ENCODE measurements around the gene DCP1B. TPM values are rescaled to one million over a fixed set of nuclear protein-coding genes. Genes with fewer than 3 reads are reported as not detected.

The DCP1B gene
- total and polyA plus RNA-seq, 4 donors: 3.5 to 5.5 (median 4.6) TPM

DNA sequence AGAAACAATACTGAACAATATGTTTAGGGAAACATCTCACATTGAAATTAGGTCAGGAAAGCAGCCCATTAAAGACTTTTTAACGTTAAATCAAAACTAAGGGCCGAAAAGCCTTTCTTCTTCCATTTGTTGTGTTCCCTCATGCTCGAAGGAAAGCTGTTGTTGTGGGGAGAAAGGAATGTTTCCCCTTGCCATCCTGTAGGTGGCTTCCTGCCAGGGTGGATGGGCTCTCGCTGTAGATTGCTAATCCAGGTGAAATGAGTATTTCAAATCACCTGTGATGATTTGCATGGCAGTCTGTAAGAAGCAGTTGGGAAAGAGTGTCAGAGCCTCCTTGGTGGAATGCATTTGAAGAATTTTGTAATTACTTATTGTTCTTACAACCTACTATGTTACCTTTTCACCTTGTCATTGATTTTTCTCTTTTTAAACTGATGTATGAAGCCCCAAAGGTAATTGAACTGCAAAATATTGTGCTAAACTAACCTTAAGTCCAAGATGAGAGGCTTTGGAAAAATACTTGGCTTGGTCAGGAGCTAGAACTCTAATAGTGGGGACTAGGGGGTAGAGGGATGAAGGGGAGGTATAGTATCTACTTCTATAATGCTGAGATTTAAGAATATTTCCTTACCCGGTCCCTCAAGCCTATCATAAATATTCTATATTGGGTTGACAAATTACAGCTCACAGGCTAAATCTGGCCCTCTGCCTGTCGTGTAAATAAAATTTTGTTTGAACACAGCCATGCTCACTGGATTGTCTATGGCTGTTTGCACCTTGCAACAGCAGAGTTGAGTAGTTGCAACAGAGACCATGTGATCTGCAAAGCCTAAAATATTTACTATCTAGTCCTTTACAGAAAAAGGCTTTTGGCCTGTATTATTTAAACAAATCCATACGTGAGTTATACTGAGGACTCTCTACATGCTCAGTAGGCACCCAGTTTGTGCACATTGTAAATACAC lies 7.7 kb upstream of the DCP1B start:
- Histone ChIP-seq H3K27me3 (ENCODE audit: control insufficient read depth in 4 of 4, insufficient read depth in 4 of 4, low read length in 3 of 4) (no peaks in the 10 kb centered on the region), H3K36me3 (ENCODE audit: control insufficient read depth in 4 of 4, insufficient read depth in 3 of 4, low read depth in 1 of 4, low read length in 3 of 4) (no peaks in the 10 kb centered on the region), H3K27ac (ENCODE audit: low read depth in 1 of 2, low read length in 2 of 2) (peak overlapping the region; percentile 62 to 65), H3K4me1 (ENCODE audit: control insufficient read depth in 4 of 4, insufficient read depth in 4 of 4, low read length in 3 of 4) (peaks cover 7 to 38% (median 28%) of the 10 kb centered on the region in 4 donors), H3K9ac (ENCODE audit: low read depth in 1 of 2, low read length in 2 of 2) (no peak overlapping the region), H3K4me3 (ENCODE audit: low read depth in 1 of 3, low read length in 3 of 3) (no peak overlapping the region), H3K9me3 (ENCODE audit: control insufficient read depth in 4 of 4, low read length in 3 of 4) (no peaks in the 10 kb centered on the region)
- TF ChIP-seq MAX (IDR thresholded peaks at IDR 0.05): peak; percentile 48
- peak; percentile 92 for TF ChIP-seq YY1 (IDR thresholded peaks at IDR 0.05)
- peak; percentile 55 to 73 for TF ChIP-seq HNF4A (conservative IDR thresholded peaks at IDR 0.05)
- no peak for TF ChIP-seq NR2F2 (IDR thresholded peaks at IDR 0.05)
- TF ChIP-seq HNF4G (IDR thresholded peaks at IDR 0.05): no peak
- peak; percentile 48 for TF ChIP-seq REST (IDR thresholded peaks at IDR 0.05)
- no peak for TF ChIP-seq FOXA1 (IDR thresholded peaks at IDR 0.05)
- TF ChIP-seq ATF3 (IDR thresholded peaks at IDR 0.05): no peak
- TF ChIP-seq TAF1 (conservative IDR thresholded peaks at IDR 0.05): no peak
- TF ChIP-seq RAD21 (IDR thresholded peaks at IDR 0.05): no peak
- peak in 1 of 2 donors; percentile 48 for TF ChIP-seq GABPA (IDR thresholded peaks at IDR 0.05 in 1 of 2, conservative IDR thresholded peaks at IDR 0.05 in 1 of 2)
- peak; percentile 52 to 73 for TF ChIP-seq RXRA (IDR thresholded peaks at IDR 0.05)
- TF ChIP-seq, protein P1, sequence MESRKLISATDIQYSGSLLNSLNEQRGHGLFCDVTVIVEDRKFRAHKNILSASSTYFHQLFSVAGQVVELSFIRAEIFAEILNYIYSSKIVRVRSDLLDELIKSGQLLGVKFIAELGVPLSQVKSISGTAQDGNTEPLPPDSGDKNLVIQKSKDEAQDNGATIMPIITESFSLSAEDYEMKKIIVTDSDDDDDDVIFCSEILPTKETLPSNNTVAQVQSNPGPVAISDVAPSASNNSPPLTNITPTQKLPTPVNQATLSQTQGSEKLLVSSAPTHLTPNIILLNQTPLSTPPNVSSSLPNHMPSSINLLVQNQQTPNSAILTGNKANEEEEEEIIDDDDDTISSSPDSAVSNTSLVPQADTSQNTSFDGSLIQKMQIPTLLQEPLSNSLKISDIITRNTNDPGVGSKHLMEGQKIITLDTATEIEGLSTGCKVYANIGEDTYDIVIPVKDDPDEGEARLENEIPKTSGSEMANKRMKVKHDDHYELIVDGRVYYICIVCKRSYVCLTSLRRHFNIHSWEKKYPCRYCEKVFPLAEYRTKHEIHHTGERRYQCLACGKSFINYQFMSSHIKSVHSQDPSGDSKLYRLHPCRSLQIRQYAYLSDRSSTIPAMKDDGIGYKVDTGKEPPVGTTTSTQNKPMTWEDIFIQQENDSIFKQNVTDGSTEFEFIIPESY (IDR thresholded peaks at IDR 0.05): peak; percentile 56
- peak; percentile 50 for TF ChIP-seq FOXA2 (IDR thresholded peaks at IDR 0.05)
- TF ChIP-seq, protein P2, sequence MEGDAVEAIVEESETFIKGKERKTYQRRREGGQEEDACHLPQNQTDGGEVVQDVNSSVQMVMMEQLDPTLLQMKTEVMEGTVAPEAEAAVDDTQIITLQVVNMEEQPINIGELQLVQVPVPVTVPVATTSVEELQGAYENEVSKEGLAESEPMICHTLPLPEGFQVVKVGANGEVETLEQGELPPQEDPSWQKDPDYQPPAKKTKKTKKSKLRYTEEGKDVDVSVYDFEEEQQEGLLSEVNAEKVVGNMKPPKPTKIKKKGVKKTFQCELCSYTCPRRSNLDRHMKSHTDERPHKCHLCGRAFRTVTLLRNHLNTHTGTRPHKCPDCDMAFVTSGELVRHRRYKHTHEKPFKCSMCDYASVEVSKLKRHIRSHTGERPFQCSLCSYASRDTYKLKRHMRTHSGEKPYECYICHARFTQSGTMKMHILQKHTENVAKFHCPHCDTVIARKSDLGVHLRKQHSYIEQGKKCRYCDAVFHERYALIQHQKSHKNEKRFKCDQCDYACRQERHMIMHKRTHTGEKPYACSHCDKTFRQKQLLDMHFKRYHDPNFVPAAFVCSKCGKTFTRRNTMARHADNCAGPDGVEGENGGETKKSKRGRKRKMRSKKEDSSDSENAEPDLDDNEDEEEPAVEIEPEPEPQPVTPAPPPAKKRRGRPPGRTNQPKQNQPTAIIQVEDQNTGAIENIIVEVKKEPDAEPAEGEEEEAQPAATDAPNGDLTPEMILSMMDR (IDR thresholded peaks at IDR 0.05; ENCODE audit: low read depth, low read length, missing input control): no peak
- TF ChIP-seq EGR1 (IDR thresholded peaks at IDR 0.05; ENCODE audit: low read depth in 2 of 2): no peak
- TF ChIP-seq JUND (IDR thresholded peaks at IDR 0.05): peak in 1 of 2 donors; percentile 39
- TF ChIP-seq SP1 (IDR thresholded peaks at IDR 0.05): peak; percentile 59
- 49% methylated on average over 7 of the region's 7 CpGs for WGBS
- no peak for DNase-seq (ENCODE audit: low spot score)
